RWPE1 (cell line): ENCODE measurements around the gene IGF2BP2.
"Not testable (repeated sequence)": the region's sequence is repeated elsewhere in the genome, so short reads cannot be mapped to it uniquely, and the experiment has no call there.

ENCODE experiments used
- CTCF ChIA-PET: fragments of 350-600 bp; sonication (Branson Sonifier 250); formaldehyde crosslinking; extraction: SDS; loops from one replicate; lab custom pipeline; 2021; lab: Yijun Ruan, JAX
- POLR2A ChIA-PET: fragments of 400-600 bp; formaldehyde crosslinking; extraction: SDS; loops from one replicate; lab custom pipeline; 2020; ENCODE audit warnings: antibody characterized with exemption; ENCODE audit not compliant: low non-redundant PET; lab: Yijun Ruan, JAX
- DNase-seq: peaks from one replicate; pipeline ENCODE4 v3.0.0; 2012; ENCODE audit warnings: low spot score
- H3K27ac ChIP-seq: fragments of 450-650 bp; 2 replicates; pipeline ENCODE4 v1.5.1; 2017
- CTCF ChIP-seq: fragments of 450-650 bp; conservative IDR thresholded peaks from 2 replicates; pipeline ENCODE4 v1.5.1; 2017; ENCODE audit warnings: low read depth, mild to moderate bottlenecking

The IGF2BP2 gene

GRCh38 chr3:185699927-185700326 is 124.9 kb downstream of the IGF2BP2 start:
- no peak for TF ChIP-seq CTCF
- no peak overlapping the region for H3K27ac ChIP-seq
- ChIA-PET POLR2A (no interaction called here), CTCF (interaction anchor here (0.6 to 1.4 kb wide), 3 partner anchors 20 to 97 kb away, joined by 3 to 8 read pairs (median 4); no protein-coding TSS in a partner anchor)
- no peak for DNase-seq

GRCh38 chr3:185697228-185697627 is 127.6 kb downstream of the IGF2BP2 start:
- CTCF ChIA-PET, result interaction anchor here (0.7 kb wide), 1 partner anchor 12 kb away, joined by 3 read pairs; no protein-coding TSS in a partner anchor
- POLR2A ChIA-PET, H3K27ac ChIP-seq, DNase-seq: not testable (repeated sequence)

- no peak for TF ChIP-seq CTCF
- peak overlapping the region; percentile 44; the same call in 1 of the 2 replicates for H3K27ac ChIP-seq
- CTCF ChIA-PET, result no interaction called here
- POLR2A ChIA-PET, result no interaction called here
- no peak for DNase-seq
These were observed 128.8 kb downstream of the IGF2BP2 start for GRCh38 chr3:185696039-185696438.

GRCh38 chr3:185693985-185694653 is 130.7 kb downstream of the IGF2BP2 start:
- ChIA-PET CTCF (interaction anchor here (0.6 to 1.1 kb wide), 3 partner anchors 12 to 34 kb away, joined by 3 to 4 read pairs (median 3); no protein-coding TSS in a partner anchor), POLR2A (no interaction called here)
- no peak for DNase-seq
- H3K27ac ChIP-seq, result peak overlapping the region; percentile 60
- no peak for TF ChIP-seq CTCF

GRCh38 chr3:185691622-185692021 is 133.2 kb downstream of the IGF2BP2 start:
- ChIA-PET POLR2A (no interaction called here), CTCF (no interaction called here)
- no peak for TF ChIP-seq CTCF
- no peak for DNase-seq
- no peak overlapping the region for H3K27ac ChIP-seq

GRCh38 chr3:185687271-185687878 is 137.5 kb downstream of the IGF2BP2 start:
- H3K27ac ChIP-seq, result no peak overlapping the region
- POLR2A ChIA-PET, result no interaction called here
- no peak for DNase-seq
- no peak for TF ChIP-seq CTCF
- CTCF ChIA-PET, result no interaction called here
